NOMO-1 treated with dmso at 0.1 percent for 144 hours (cell line): ENCODE results near the gene WDR33.

Source experiments
- DNase-seq: peaks from one replicate; lab custom pipeline; 2025; ENCODE audit not compliant: unreplicated experiment; lab: John Stamatoyannopoulos, UW

Gene WDR33

DNA sequence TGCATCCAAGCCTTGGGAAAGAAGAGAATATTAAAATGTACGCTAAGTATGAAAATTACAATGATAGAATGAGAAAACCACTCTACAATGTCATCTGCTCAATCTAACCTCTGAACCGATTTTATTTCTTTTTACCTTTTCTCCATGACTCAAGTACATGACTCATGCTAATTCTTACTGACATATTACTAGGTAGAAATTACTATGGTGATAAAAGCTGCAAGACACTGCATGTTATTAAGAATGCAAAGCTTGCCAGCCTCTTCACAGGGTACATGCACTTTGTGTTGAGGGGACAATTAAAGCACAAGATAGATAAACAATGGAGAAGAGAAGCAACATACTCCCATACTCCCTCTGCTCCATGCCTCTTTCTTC lies 89.0 kb downstream of the WDR33 start:
- no peak for DNase-seq

GRCh38 chr2:127721311-127721977 lies 89.5 kb downstream of the WDR33 start:
- DNase-seq, result no peak

DNA sequence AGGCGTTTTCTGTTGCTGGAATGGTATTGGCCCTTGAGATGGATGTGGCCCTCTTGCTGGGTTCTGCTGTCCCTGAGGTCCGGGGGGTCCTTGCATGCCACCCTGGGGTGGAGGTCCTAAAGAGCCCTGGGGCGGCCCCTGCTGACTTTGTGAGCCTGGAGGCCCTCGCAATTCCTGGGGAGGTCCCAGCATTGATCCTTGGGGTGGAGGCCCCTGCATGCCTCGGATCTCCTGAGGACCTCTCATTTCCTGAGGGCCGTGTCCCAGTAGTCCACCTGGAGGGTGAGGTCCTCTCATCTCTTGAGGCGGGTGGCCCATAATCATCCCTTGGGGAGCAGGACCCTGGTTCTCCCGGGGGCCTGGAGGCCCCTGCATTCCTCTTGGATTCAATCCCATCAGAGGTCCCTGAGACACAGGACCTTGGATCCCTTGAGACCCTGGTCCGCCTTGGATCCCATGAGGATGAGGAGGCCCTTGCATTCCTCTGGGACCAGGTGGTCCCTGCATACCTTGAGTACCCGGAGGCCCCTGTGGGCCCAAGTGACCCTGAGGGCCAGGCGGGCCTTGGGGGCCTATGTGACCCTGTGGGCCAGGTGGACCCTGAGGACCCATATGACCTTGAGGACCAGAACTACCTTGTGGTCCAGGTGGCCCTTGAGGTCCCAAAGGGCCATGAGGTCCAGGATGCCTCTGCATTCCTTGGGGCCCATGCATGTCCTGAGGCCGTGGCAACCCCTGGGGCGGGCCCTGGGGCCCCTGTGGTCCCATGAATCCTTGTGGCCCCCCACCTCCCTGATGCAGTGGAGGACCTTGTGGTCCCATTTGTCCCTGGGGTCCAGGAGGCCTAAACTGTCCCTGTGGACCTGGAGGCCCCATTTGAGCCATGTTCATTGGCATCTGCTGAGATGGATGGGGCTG lies 91.4 kb downstream of the WDR33 start:
- no peak for DNase-seq

- DNase-seq, result no peak
Measured at GRCh38 chr2:127718271-127718670, 92.7 kb downstream of the WDR33 start.

DNA sequence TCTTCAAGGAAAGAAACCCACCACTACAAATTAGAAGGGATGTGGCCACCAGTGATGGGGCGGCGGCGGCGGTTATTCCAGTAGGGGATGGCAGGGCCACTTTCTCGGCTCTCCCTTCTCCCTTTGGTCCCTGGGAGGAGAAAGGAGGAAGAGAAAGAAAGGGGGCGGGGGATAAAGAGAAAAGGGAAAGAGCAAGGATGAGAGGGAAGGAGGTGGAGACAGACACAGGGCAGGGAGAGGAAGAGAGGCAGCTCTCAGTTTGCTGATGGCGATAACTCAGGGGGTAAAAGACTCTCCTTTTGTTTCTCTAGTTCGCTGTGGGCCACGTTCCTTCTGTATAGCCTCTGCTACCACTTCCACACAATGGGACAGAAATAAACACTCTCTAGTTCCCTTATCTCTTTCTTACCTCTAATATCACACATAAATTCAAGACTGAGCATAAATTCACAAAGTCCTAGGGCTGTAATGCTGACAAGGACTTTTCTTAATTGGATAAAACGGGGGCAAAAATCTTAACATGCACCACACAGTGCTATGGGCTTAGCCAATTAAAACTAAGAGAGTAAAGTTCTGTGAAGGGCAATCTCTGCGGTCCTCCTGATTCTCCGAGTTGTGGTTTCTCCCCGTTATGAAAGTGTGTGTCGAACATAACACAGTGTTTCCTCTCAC lies 95.1 kb downstream of the WDR33 start:
- DNase-seq, result no peak

- DNase-seq, result no peak
Measured at GRCh38 chr2:127713562-127713961, 97.4 kb downstream of the WDR33 start.

DNA sequence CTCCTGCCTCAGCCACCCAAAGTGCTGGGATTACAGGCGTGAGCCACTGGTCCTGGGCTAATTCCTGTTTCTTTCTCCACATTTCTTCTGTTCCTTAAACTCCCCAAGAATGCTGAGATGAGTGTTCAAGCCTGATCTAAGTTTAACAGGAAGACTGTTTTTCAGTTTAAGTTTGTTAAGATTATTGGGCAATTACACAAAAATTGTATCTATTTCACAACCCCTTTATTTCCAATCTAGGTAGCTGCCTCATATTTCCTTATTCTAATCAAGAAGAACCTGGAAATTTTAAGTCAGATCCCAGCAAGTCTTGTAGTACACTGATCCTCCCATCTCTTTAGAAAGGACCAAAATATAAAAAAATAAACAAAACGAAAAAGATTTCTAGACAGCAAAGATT lies 98.0 kb downstream of the WDR33 start:
- no peak for DNase-seq

DNA sequence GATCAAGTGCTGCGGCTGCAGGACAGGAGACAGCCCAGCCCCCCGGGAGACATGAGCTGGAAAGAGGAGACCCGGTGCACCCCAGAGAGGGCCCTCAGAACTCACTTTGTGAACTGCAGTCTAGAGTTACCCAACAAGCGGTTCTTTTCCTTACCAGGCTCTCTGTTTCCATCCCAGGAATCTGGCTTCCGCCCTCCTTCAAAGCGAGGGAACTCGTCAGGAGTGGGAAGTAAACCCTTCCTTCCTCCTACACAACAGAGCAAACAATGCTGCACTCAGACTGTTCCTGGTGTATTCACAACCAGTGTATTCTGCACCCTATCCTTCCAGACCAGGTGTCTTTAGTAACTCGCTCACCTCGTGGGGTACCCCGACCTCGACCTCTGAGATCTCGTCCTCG lies 101.6 kb downstream of the WDR33 start:
- DNase-seq, result no peak

DNA sequence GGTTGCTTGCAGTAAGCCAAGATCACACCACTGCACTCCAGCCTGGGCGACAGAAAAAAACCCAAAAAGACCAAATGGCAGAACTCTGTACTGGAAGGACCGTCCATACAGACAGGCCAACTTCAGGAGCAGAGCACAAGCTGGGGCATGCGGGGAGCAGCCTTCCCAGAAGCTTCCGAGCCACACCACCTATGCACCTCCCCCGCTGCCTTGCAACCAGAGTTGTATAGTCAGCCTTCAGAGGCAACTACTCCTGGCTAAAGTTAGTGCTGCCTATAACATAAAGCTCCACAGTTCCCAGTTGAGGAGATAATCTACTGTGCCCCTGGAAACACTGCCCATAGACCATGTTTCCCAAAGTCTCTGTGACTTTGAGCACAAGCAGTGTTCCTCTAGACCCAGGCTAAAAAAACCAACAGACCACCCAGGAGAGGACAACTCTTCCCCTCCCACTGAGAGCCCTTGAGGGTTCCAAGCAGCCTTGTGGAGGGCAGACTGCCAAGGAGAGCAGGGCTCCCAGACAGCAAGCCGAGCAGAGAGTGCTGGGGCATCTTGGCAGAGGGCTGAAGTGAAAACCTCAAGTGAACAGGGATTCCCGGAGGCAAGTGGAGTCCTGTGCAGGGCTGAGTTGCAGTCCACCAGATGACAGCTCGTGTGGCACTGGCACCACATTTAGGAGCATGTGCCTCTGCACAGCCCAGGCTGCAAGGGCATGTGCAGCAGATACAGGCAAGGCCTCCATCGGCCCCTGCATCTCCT lies 102.9 kb downstream of the WDR33 start:
- DNase-seq, result no peak

- no peak for DNase-seq
Measured at GRCh38 chr2:127706215-127706990, 104.6 kb downstream of the WDR33 start.

DNA sequence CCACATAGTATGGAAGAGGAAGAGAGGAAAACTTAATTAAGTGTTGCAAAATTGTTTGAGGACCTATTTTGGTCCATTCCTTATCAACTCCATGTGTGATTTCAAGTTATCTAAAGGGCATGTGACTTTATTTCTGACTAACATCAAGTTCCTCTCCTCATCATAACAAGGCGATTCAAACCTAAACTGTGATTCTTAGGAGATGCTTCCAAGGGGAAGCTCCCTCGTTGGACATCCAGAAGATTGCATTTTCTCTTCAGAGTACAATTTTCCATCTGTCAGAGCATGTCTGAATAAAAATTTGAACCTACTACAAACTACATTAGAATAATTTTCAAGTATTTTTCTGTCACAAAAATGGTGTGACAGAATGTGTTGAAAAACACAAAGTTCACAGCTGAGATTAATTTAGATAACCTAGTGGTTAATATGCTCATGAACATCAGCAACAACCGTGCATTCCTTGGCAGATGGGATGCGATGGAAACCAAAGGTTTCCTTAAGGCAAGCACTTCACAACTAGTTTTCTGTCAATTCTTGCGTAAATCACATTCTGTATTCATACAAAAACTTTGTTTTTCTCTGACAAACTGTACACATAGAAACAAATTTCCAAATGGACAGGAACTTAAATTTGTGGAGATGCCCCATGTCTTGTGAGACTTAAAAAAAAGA lies 105.4 kb downstream of the WDR33 start:
- peak; percentile 3 for DNase-seq

GRCh38 chr2:127704641-127705390 lies 106.2 kb downstream of the WDR33 start:
- DNase-seq, result no peak

DNA sequence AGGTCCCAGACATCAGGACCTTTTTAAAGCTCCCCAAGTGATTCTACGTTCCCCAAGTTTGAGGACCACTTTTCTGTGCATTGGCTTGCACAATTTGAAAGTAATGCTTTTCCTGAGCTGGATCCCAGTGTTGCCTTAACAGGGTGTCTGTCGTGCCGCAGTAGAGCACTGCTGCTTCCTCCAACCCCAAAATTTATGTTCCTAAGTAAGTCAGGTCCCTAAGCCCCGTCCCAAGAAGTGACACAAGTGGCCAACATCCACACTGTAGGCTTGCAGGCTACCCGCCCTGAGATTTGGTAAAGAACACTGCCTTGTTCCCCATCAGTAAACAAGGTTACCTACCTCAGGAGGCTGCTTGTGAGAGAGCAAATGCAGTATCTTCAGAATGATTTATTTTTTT lies 107.7 kb downstream of the WDR33 start:
- DNase-seq, result no peak

- no peak for DNase-seq
Measured at GRCh38 chr2:127702395-127703009, 108.5 kb downstream of the WDR33 start.

- peak; percentile 73 for DNase-seq
Measured at GRCh38 chr2:127701651-127702394, 109.1 kb downstream of the WDR33 start.

GRCh38 chr2:127701193-127701650 lies 109.7 kb downstream of the WDR33 start, which contains the start of gene SFT2D3:
SFT2D3 (plus strand) TSS chr2:127701497; CDS start chr2:127701529, 32 bp downstream.
- DNase-seq, result peak; percentile 92

GRCh38 chr2:127700527-127701192 lies 110.3 kb downstream of the WDR33 start:
- DNase-seq, result peak; percentile 85
